GM21423 (cell line): ENCODE measurements around the gene ALDH3A2.

Experiments
- ATAC-seq: cut with Tn5 transposase; IDR thresholded peaks from one replicate; pipeline ENCODE4 v1.9.1; 2021; ENCODE audit warnings: mild to moderate bottlenecking, moderate library complexity; ENCODE audit not compliant: unreplicated experiment

Gene ALDH3A2

GRCh38 chr17:19648475-19649273 lies at the start of gene ALDH3A2:
Gene ALDH3A2, plus strand, starts transcription at chr17:19648751. Its CDS starts 221 bp downstream, at chr17:19648972.
- peak; percentile 90 for ATAC-seq

GRCh38 chr17:19610311-19610710 lies 38.2 kb upstream of the ALDH3A2 start:
- ATAC-seq, result no peak

- no peak for ATAC-seq
These were observed 37.7 kb upstream of the ALDH3A2 start for GRCh38 chr17:19610879-19611278.

- no peak for ATAC-seq
These were observed 34.6 kb upstream of the ALDH3A2 start for GRCh38 chr17:19613979-19614378.

- no peak for ATAC-seq
These were observed 33.7 kb upstream of the ALDH3A2 start for GRCh38 chr17:19614900-19615299.

GRCh38 chr17:19618015-19618414 lies 30.5 kb upstream of the ALDH3A2 start:
- no peak for ATAC-seq

GRCh38 chr17:19619705-19620325 lies 28.7 kb upstream of the ALDH3A2 start:
- no peak for ATAC-seq

GRCh38 chr17:19621697-19622096 lies 26.9 kb upstream of the ALDH3A2 start:
- ATAC-seq, result no peak

- ATAC-seq, result no peak
These were observed 22.5 kb upstream of the ALDH3A2 start for GRCh38 chr17:19626079-19626478.

- no peak for ATAC-seq
These were observed 19.1 kb upstream of the ALDH3A2 start for GRCh38 chr17:19629449-19629848.

GRCh38 chr17:19630035-19630434 lies 18.5 kb upstream of the ALDH3A2 start:
- no peak for ATAC-seq

GRCh38 chr17:19630661-19631060 lies 17.9 kb upstream of the ALDH3A2 start:
- no peak for ATAC-seq

GRCh38 chr17:19631905-19632304 lies 16.6 kb upstream of the ALDH3A2 start:
- no peak for ATAC-seq

GRCh38 chr17:19641687-19642372 lies 6.7 kb upstream of the ALDH3A2 start:
- ATAC-seq, result no peak

GRCh38 chr17:19642373-19642893 lies 6.1 kb upstream of the ALDH3A2 start:
- ATAC-seq, result no peak

- ATAC-seq, result no peak
These were observed 3.9 kb upstream of the ALDH3A2 start for GRCh38 chr17:19644493-19645210.

GRCh38 chr17:19645734-19646201 lies 2.8 kb upstream of the ALDH3A2 start:
- ATAC-seq, result no peak

- no peak for ATAC-seq
These were observed 1.5 kb upstream of the ALDH3A2 start for GRCh38 chr17:19646788-19647696.

GRCh38 chr17:19647697-19648474 lies 665 bp upstream of the ALDH3A2 start:
- peak; percentile 24 for ATAC-seq
